Gastroesophageal sphincter (tissue), 4 donors: ENCODE results near the gene SLC1A2. TPM values are rescaled to one million over a fixed set of nuclear protein-coding genes. Genes with fewer than 3 reads are reported as not detected.

Source experiments
- ATAC-seq: fragments of 150-250 bp; one replicate; pipeline ENCODE4 v1.9.1; 2016; ENCODE audit warnings: mild to moderate bottlenecking, moderate library complexity
- H3K27ac ChIP-seq, 4 donors: fragments of 200-600 bp; sonication (generic) in 3 of 4; 1 replicate in 3 of 4; 2 replicates in 1 of 4; pipeline ENCODE4 v1.5.1; 2016 to 2019
- H3K27me3 ChIP-seq: fragments of 200-600 bp; sonication (generic); one replicate; pipeline ENCODE4 v1.5.1; 2019
- H3K36me3 ChIP-seq, 2 donors: fragments of 200-600 bp; sonication (generic); one replicate each; pipeline ENCODE4 v1.5.1; 2019; ENCODE audit warnings: control low read depth in 1 of 2
- H3K4me1 ChIP-seq, 3 donors: fragments of 200-600 bp; sonication (generic); 1 replicate in 2 of 3; 2 replicates in 1 of 3; pipeline ENCODE4 v1.5.1; 2016 to 2019; ENCODE audit warnings: control low read depth in 2 of 3
- H3K4me3 ChIP-seq, 2 donors: fragments of 200-600 bp; sonication (generic); one replicate each; pipeline ENCODE4 v1.5.1; 2019; ENCODE audit warnings: mild to moderate bottlenecking in 1 of 2, moderate library complexity in 1 of 2
- H3K9me3 ChIP-seq, 3 donors: fragments of 200-600 bp; sonication (generic); one replicate each; pipeline ENCODE4 v1.5.1; 2017 to 2019; ENCODE audit warnings: control low read depth in 2 of 3
- CTCF ChIP-seq, 4 experiments: fragments of 200-600 bp in 2 of 4; fragments of 450-650 bp in 2 of 4; sonication (generic) in 1 of 4; IDR thresholded peaks; one replicate each; pipeline ENCODE4 v1.5.1; 2017 to 2019; ENCODE audit warnings: antibody characterized with exemption in 4 of 4, mild to moderate bottlenecking in 2 of 4, moderate library complexity in 2 of 4
- EP300 ChIP-seq: sonication (generic); formaldehyde crosslinking; IDR thresholded peaks from one replicate; pipeline ENCODE4 v1.6.1; 2017; ENCODE audit warnings: antibody characterized with exemption, mild to moderate bottlenecking
- POLR2A ChIP-seq, 2 donors: fragments of 450-650 bp; IDR thresholded peaks; one replicate each; pipeline ENCODE4 v1.6.1; 2017; ENCODE audit warnings: antibody characterized with exemption in 2 of 2, mild to moderate bottlenecking in 2 of 2, moderate library complexity in 1 of 2
- POLR2AphosphoS5 ChIP-seq: sonication (generic); formaldehyde crosslinking; IDR thresholded peaks from one replicate; pipeline ENCODE4 v1.6.1; 2017; ENCODE audit warnings: antibody characterized with exemption
- WGBS, 2 donors: methylation state at CpG; one replicate each; pipeline ENCODE4 v1.1.5; 2018; ENCODE audit warnings: low coverage in 1 of 2; 5-methylcytosine and 5-hydroxymethylcytosine counted together
- total RNA-seq, 4 donors: library from RNA; depleted of rRNA; stranded (reverse); fragments of >200 nt; gene quantifications; one replicate each; pipeline ENCODE4 v1.1.0, GENCODE V29; 2016

Gene SLC1A2
- total RNA-seq, 4 donors from 2014 or later, result 0.12 to 1.5 (median 0.40) TPM; not detected in 1

- 80% methylated on average over 1 of the region's 3 CpGs; no CpG with 5 or more reads in 1 of the 2 donors for WGBS, 2 donors
- Histone ChIP-seq H3K36me3 (no peaks in the 10 kb centered on the region), H3K4me3 (no peak overlapping the region), H3K27ac (peak overlapping the region; percentile 8 to 82 (median 80)), H3K4me1 (peaks cover 6 to 24% (median 14%) of the 10 kb centered on the region in 3 donors), H3K9me3 (no peaks in the 10 kb centered on the region), H3K27me3 (no peaks in the 10 kb centered on the region)
- TF ChIP-seq CTCF (IDR thresholded peaks at IDR 0.05) (no peak), POLR2A (IDR thresholded peaks at IDR 0.05) (no peak), POLR2AphosphoS5 (no peak), EP300 (no peak)
- ATAC-seq, result no peak
Measured at GRCh38 chr11:35247428-35247827, 171.9 kb downstream of the SLC1A2 start.

GRCh38 chr11:35246745-35247144 lies 172.6 kb downstream of the SLC1A2 start:
- peaks cover 6 to 25% (median 14%) of the 10 kb centered on the region in 3 donors for H3K4me1 ChIP-seq
- peak; percentile 93 for ATAC-seq
- no peaks in the 10 kb centered on the region for H3K36me3 ChIP-seq
- no peak for TF ChIP-seq CTCF (IDR thresholded peaks at IDR 0.05)
- TF ChIP-seq EP300, result no peak
- TF ChIP-seq POLR2A (IDR thresholded peaks at IDR 0.05), result no peak
- TF ChIP-seq POLR2AphosphoS5, result peak; percentile 95
- 9 to 17% methylated on average over 1 to 2 of the region's 2 CpGs for WGBS, 2 donors
- peak overlapping the region; percentile 77 to 82 (median 80) for H3K27ac ChIP-seq
- no peaks in the 10 kb centered on the region for H3K9me3 ChIP-seq
- no peaks in the 10 kb centered on the region for H3K27me3 ChIP-seq
- no peak overlapping the region for H3K4me3 ChIP-seq

- no peak for TF ChIP-seq POLR2A (IDR thresholded peaks at IDR 0.05)
- TF ChIP-seq CTCF (IDR thresholded peaks at IDR 0.05), result no peak
- TF ChIP-seq POLR2AphosphoS5, result no peak
- Histone ChIP-seq H3K4me3 (no peak overlapping the region), H3K36me3 (no peaks in the 10 kb centered on the region), H3K4me1 (peaks cover 6 to 25% (median 14%) of the 10 kb centered on the region in 3 donors), H3K27ac (peak overlapping the region; percentile 77 to 82 (median 80)), H3K9me3 (no peaks in the 10 kb centered on the region), H3K27me3 (no peaks in the 10 kb centered on the region)
- no peak for ATAC-seq
- 50% methylated on average over 1 of the region's 1 CpG; no CpG with 5 or more reads in 1 of the 2 donors for WGBS, 2 donors
Measured at GRCh38 chr11:35245786-35246185, 173.6 kb downstream of the SLC1A2 start.

- TF ChIP-seq CTCF (IDR thresholded peaks at IDR 0.05) (no peak), EP300 (no peak), POLR2AphosphoS5 (no peak), POLR2A (IDR thresholded peaks at IDR 0.05) (no peak)
- ATAC-seq, result no peak
- Histone ChIP-seq H3K9me3 (no peaks in the 10 kb centered on the region), H3K4me3 (no peak overlapping the region), H3K27me3 (no peaks in the 10 kb centered on the region), H3K4me1 (peaks cover 6 to 25% (median 14%) of the 10 kb centered on the region in 3 donors), H3K27ac (peak overlapping the region in 1 of 4 donors; percentile 81), H3K36me3 (no peaks in the 10 kb centered on the region)
- WGBS, 2 donors, result 80% methylated on average over 3 of the region's 4 CpGs; no CpG with 5 or more reads in 1 of the 2 donors
Measured at GRCh38 chr11:35245056-35245455, 174.3 kb downstream of the SLC1A2 start.

- WGBS, 2 donors, result 100% methylated on average over 2 of the region's 2 CpGs; no CpG with 5 or more reads in 1 of the 2 donors
- Histone ChIP-seq H3K4me1 (peaks cover 6 to 36% (median 14%) of the 10 kb centered on the region in 3 donors), H3K9me3 (no peaks in the 10 kb centered on the region), H3K27me3 (no peaks in the 10 kb centered on the region), H3K4me3 (no peak overlapping the region), H3K27ac (no peak overlapping the region), H3K36me3 (no peaks in the 10 kb centered on the region)
- ATAC-seq, result no peak
- no peak for TF ChIP-seq EP300
- no peak for TF ChIP-seq CTCF (IDR thresholded peaks at IDR 0.05)
- no peak for TF ChIP-seq POLR2A (IDR thresholded peaks at IDR 0.05)
- TF ChIP-seq POLR2AphosphoS5, result no peak
Measured at GRCh38 chr11:35243774-35244173, 175.6 kb downstream of the SLC1A2 start.
